HepG2 (cell line): ENCODE measurements around the gene PRMT2. TPM values are rescaled to one million over a fixed set of nuclear protein-coding genes. Genes with fewer than 3 reads are reported as not detected.

Experiments
- ATAC-seq: fragments of 200-7000 bp; cut with Tn5 transposase; 3 replicates; pipeline ENCODE4 v1.9.1; 2020; ENCODE audit warnings: mild to moderate bottlenecking, moderate library complexity
- BruUV-seq: library from RNA; stranded (reverse); fragments of 400-500 nt; replicated peaks from 2 replicates; lab custom pipeline; 2021; lab: Mats Ljungman, UMichigan
- CTCF ChIA-PET: fragments of 300-600 bp; formaldehyde crosslinking; extraction: SDS; loops from one replicate; lab custom pipeline; 2021; ENCODE audit warnings: low total read pairs, inconsistent platforms, low intra/inter-chr PET ratio; lab: Yijun Ruan, JAX
- POLR2A ChIA-PET: fragments of 350-600 bp; sonication (Branson Sonifier 250); formaldehyde crosslinking; loops from one replicate; lab custom pipeline; 2020; ENCODE audit warnings: antibody characterized with exemption, inconsistent platforms; lab: Yijun Ruan, JAX
- DNase-seq: peaks from one replicate; pipeline ENCODE4 v3.0.0-alpha.2; 2015; ENCODE audit warnings: low spot score
- FAIRE-seq: peaks from 3 replicates; lab custom pipeline; 2011; peaks lifted over from hg19 to GRCh38; lab: Jason Lieb, UNC
- H2AFZ ChIP-seq: one replicate; pipeline ENCODE4 v1.6.1; 2011; ENCODE audit warnings: low read length, inconsistent platforms
- H3K27ac ChIP-seq: fragments of 300-600 bp; 3 replicates; pipeline ENCODE4 v1.8.0; 2011; ENCODE audit warnings: mixed run types, mild to moderate bottlenecking, mixed read lengths, low read length, inconsistent platforms; ENCODE audit not compliant: insufficient read depth; ENCODE audit errors: extremely low read length
- H3K27me3 ChIP-seq, 2 experiments: fragments of 200-600 bp in 1 of 2; 2 replicates in 1 of 2; 3 replicates in 1 of 2; pipeline versions ENCODE4 v1.6.0 to v1.8.0; 2011; ENCODE audit warnings: low read length in 2 of 2, mild to moderate bottlenecking in 2 of 2, moderate library complexity in 2 of 2, inconsistent platforms in 1 of 2; ENCODE audit not compliant: insufficient read depth in 2 of 2, control insufficient read depth in 1 of 2
- H3K36me3 ChIP-seq, 2 experiments: fragments of 200-600 bp in 1 of 2; replicated peaks in 1 of 2; 2 replicates in 1 of 2; 3 replicates in 1 of 2; pipeline versions ENCODE4 v1.5.1 to v1.8.0; 2011; ENCODE audit warnings: low read length in 2 of 2, inconsistent platforms in 1 of 2; ENCODE audit not compliant: insufficient read depth in 2 of 2, control insufficient read depth in 1 of 2
- H3K4me1 ChIP-seq: 2 replicates; pipeline ENCODE4 v1.5.1; 2012; ENCODE audit warnings: low read length, inconsistent platforms; ENCODE audit not compliant: insufficient read depth
- H3K4me2 ChIP-seq: 2 replicates; pipeline ENCODE4 v1.6.0; 2011; ENCODE audit warnings: low read depth, low read length, inconsistent platforms
- H3K4me3 ChIP-seq, 3 experiments: fragments of 200-600 bp in 1 of 3; sonication (generic), shearing (Covaris generic) in 1 of 3; replicated peaks in 1 of 3; 2 replicates each; pipeline ENCODE4 v1.5.1; 2011 to 2016; ENCODE audit warnings: low read length in 3 of 3, inconsistent platforms in 2 of 3, low read depth in 2 of 3, mild to moderate bottlenecking in 2 of 3, control low read depth in 1 of 3, mixed read lengths in 1 of 3; ENCODE audit not compliant: insufficient read depth in 1 of 3
- H3K79me2 ChIP-seq: one replicate; pipeline ENCODE4 v1.6.1; 2011; ENCODE audit warnings: low read length, inconsistent platforms; ENCODE audit not compliant: insufficient read depth
- H3K9ac ChIP-seq: 2 replicates; pipeline ENCODE4 v1.6.0; 2011; ENCODE audit warnings: mild to moderate bottlenecking, low read depth, low read length, inconsistent platforms; ENCODE audit not compliant: insufficient read depth
- H3K9me3 ChIP-seq: 2 replicates; pipeline ENCODE4 v1.5.1; 2012; ENCODE audit warnings: mild to moderate bottlenecking, low read length
- H4K20me1 ChIP-seq: 2 replicates; pipeline ENCODE4 v1.6.0; 2011; ENCODE audit warnings: inconsistent platforms, mild to moderate bottlenecking, low read length, moderate library complexity; ENCODE audit not compliant: insufficient read depth
- HES4 ChIP-seq: sonication (generic); formaldehyde crosslinking; IDR thresholded peaks from 2 replicates; pipeline ENCODE4 v1.9.0; 2021; ENCODE audit warnings: mild to moderate bottlenecking, missing genetic modification reagents, borderline replicate concordance
- MYNN ChIP-seq: sonication (generic); formaldehyde crosslinking; IDR thresholded peaks from 2 replicates; pipeline ENCODE4 v1.4.0; 2020; ENCODE audit warnings: mild to moderate bottlenecking, low read depth, missing genetic modification reagents
- RFX1 ChIP-seq: fragments of 450-650 bp; IDR thresholded peaks from 2 replicates; pipeline ENCODE4 v1.6.1; 2017
- SSRP1 ChIP-seq: IDR thresholded peaks from 2 replicates; pipeline ENCODE4 v1.6.1; 2016; ENCODE audit warnings: control low read depth
- TRAFD1 ChIP-seq: sonication (generic); formaldehyde crosslinking; IDR thresholded peaks from 2 replicates; pipeline ENCODE4 v1.5.1; 2020; ENCODE audit warnings: missing genetic modification reagents, mild to moderate bottlenecking, borderline replicate concordance
- ZNF674 ChIP-seq: sonication (generic); formaldehyde crosslinking; IDR thresholded peaks from 2 replicates; pipeline ENCODE4 v1.5.0; 2020; ENCODE audit warnings: low read depth, mild to moderate bottlenecking, missing genetic modification reagents
- ZNF747 ChIP-seq: sonication (generic); formaldehyde crosslinking; IDR thresholded peaks from 2 replicates; pipeline ENCODE4 v1.8.1; 2023; ENCODE audit warnings: missing genetic modification reagents, mild to moderate bottlenecking, borderline replicate concordance
- ZNF776 ChIP-seq: sonication (generic); formaldehyde crosslinking; IDR thresholded peaks from 2 replicates; pipeline ENCODE4 v1.4.0; 2020; ENCODE audit warnings: mild to moderate bottlenecking, missing genetic modification reagents
- ZSCAN5A ChIP-seq: sonication (generic); formaldehyde crosslinking; IDR thresholded peaks from 2 replicates; pipeline ENCODE4 v1.8.0; 2022; ENCODE audit warnings: mild to moderate bottlenecking, missing genetic modification reagents, borderline replicate concordance
- WGBS: methylation state at CpG from one replicate; pipeline ENCODE4 v1.1.6; 2017; ENCODE audit warnings: low lambda C conversion rate; 5-methylcytosine and 5-hydroxymethylcytosine counted together
- in situ Hi-C: cut with HindIII; loops from 2 replicates; pipeline ENCODE4 v1.10.0; 2017; ENCODE audit warnings: low pct_unique_long_range_greater_than_20kb; ENCODE audit not compliant: extremely low pct_ligation_motif_present
- intact Hi-C: fragments of 100-400 bp; cut with micrococcal nuclease; formaldehyde crosslinking; loops from one replicate; pipeline ENCODE4 v1.10.0; 2022; ENCODE audit not compliant: unreplicated experiment
- polyA plus RNA-seq, 8 experiments: library from polyadenylated mRNA; depleted of rRNA in 3 of 8; stranded (reverse) in 7 of 8; unstranded in 1 of 8; fragments of >200 nt; fragmentation: Illumina TruSeq in 4 of 8; extraction: Trizol in 4 of 8; gene quantifications; 2 replicates each; pipeline versions ENCODE4 v1.2.1 to v1.2.3, GENCODE V29; 2011 to 2016; ENCODE audit warnings: low read depth in 4 of 8, missing spikeins in 1 of 8, mixed read lengths in 1 of 8; ENCODE audit not compliant: insufficient read depth in 1 of 8
- total RNA-seq, 5 experiments: library from RNA; depleted of rRNA; stranded (reverse); fragments of >200 nt; fragmentation: Illumina TruSeq; extraction: Trizol; gene quantifications; 2 replicates each; pipeline ENCODE4 v1.2.3, GENCODE V29; 2016; ENCODE audit warnings: low read depth in 1 of 5

The PRMT2 gene
- total and polyA plus RNA-seq, 2 of the 13 experiments (the other 11 are each of a cell fraction or from before 2014, with no cell fraction given) = 54.4 to 78.8 TPM

- no peak for TF ChIP-seq TRAFD1 (CRISPR knock-in tag)
- TF ChIP-seq SSRP1 = no peak
- TF ChIP-seq ZSCAN5A (CRISPR knock-in tag) = no peak
Observed at GRCh38 chr21:46643379-46644177, 8.1 kb downstream of the PRMT2 start (continued).

GRCh38 chr21:46645840-46646239 lies 10.4 kb downstream of the PRMT2 start:
- Histone ChIP-seq H3K4me2 (no peak overlapping the region), H3K27ac (no peak overlapping the region), H3K27me3 (no peaks in the 10 kb centered on the region; a peak in 1 of 5 replicates), H3K4me1 (no peaks in the 10 kb centered on the region), H3K4me3 (no peak overlapping the region), H2AFZ (no peak overlapping the region), H3K9ac (no peak overlapping the region), H4K20me1 (no peaks in the 10 kb centered on the region), H3K9me3 (no peaks in the 10 kb centered on the region), H3K79me2 (peaks cover 2% of the 10 kb centered on the region), H3K36me3 (peaks cover 27 to 75% of the 10 kb centered on the region in 2 experiments)
- in situ Hi-C loops = no loop called here
- ChIA-PET CTCF (no interaction called here), POLR2A (interaction anchor here (1.7 kb wide), 1 partner anchor 10 kb away, joined by 5 read pairs; the partner anchor contains the start of gene PRMT2)
- FAIRE-seq (no peak), ATAC-seq (no peak), DNase-seq (no peak)
- intact Hi-C loops = no loop called here
- TF ChIP-seq ZNF674 = no peak
- TF ChIP-seq MYNN (CRISPR knock-in tag) = no peak
- no peak for TF ChIP-seq RFX1
- TF ChIP-seq HES4 = no peak
- no peak for TF ChIP-seq ZNF776 (CRISPR knock-in tag)
- no peak for TF ChIP-seq ZNF747 (CRISPR knock-in tag)
- 96% methylated on average over 5 of the region's 5 CpGs for WGBS
- BruUV-seq = no TSS peak
